Loucy (cell line): ENCODE data around the gene MRPL18.

ENCODE experiments used
- CTCF ChIP-seq: fragments of 200-600 bp; sonication (generic); conservative IDR thresholded peaks from 2 replicates; pipeline ENCODE4 v1.5.1; 2014; ENCODE audit warnings: mild to moderate bottlenecking, antibody characterized with exemption, low read length
- EZH2phosphoT487 ChIP-seq: fragments of 200-600 bp; IDR thresholded peaks from 2 replicates; pipeline ENCODE4 v1.6.1; 2018; ENCODE audit warnings: antibody characterized with exemption, mild to moderate bottlenecking, moderate library complexity, borderline replicate concordance

DNA sequence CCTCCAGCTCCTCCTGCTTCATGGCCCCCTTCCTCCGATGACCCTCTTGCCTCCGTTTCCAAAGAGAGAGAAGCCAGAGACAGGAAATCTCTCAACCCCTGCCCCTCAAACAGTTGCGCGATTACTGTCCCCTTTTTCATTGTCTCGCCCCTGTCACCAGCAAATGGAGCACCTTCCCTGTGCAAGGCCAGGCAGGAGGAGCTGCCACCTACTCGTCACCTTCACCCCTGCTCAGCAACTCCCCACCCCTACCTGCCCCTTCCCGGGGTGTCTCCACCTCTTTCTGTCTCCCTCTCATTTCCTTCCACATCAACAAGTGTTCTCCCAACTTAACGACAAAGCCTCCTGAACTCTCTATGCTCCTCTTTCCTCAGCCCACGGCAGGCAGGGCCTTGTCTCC lies 23.5 kb downstream of the MRPL18 start:
- TF ChIP-seq CTCF (no peak), EZH2phosphoT487 (no peak)
